Measurements from ENCODE around the gene SMARCAD1.
"Not testable (repeated sequence)": the region's sequence is repeated elsewhere in the genome, so short reads cannot be mapped to it uniquely, and the experiment has no call there.

SMARCAD1 gene

DNA sequence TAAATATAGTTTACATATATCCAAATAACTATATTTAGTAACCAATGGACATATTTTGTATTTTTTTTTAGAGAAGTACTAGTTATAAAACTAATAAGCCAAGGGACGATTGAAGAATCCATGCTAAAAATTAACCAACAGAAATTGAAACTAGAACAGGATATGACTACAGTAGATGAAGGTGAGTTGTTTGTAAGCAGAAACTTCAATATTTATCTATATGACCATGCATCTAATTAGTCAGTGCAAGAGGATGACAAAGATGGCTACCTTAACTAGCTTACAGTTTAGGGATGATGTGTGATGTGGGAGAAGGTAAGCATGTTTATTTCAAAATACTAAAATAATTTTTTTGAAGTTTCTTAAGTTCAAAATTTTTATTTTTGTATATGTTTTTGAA, 77.2 kb downstream of the SMARCAD1 start:
- Mint-ChIP-seq H3K27me3 (no peaks in the 10 kb centered on the region), H3K27ac (no peak overlapping the region), H3K9me3 (no peaks in the 10 kb centered on the region), H3K36me3 (ENCODE audit: insufficient read depth) (peaks cover 56% of the 10 kb centered on the region), H3K4me3 (no peak overlapping the region), H3K4me1 (ENCODE audit: low read depth in 2 of 2) (no peaks in the 10 kb centered on the region)
- ATAC-seq (replicated peaks) (no peak), DNase-seq (no peak)

- Mint-ChIP-seq H3K4me1 (ENCODE audit: low read depth in 2 of 2) (no peaks in the 10 kb centered on the region), H3K27ac (peak overlapping the region in 1 of 2 donors; percentile 3), H3K27me3 (no peaks in the 10 kb centered on the region), H3K9me3 (no peaks in the 10 kb centered on the region), H3K36me3 (ENCODE audit: insufficient read depth) (peaks cover 54% of the 10 kb centered on the region), H3K4me3 (no peak overlapping the region)
- ATAC-seq (replicated peaks) (no peak), DNase-seq (no peak)
Measured at GRCh38 chr4:94285666-94286065, 78.0 kb downstream of the SMARCAD1 start.

- H3K36me3 Mint-ChIP-seq (ENCODE audit: insufficient read depth), result peaks cover 21% of the 10 kb centered on the region
- ATAC-seq (replicated peaks) (no peak), DNase-seq (no peak)
- no peak overlapping the region for H3K27ac Mint-ChIP-seq
- no peak overlapping the region for H3K4me3 Mint-ChIP-seq
- H3K9me3 Mint-ChIP-seq, result no peaks in the 10 kb centered on the region
- H3K4me1 Mint-ChIP-seq (ENCODE audit: low read depth in 2 of 2), result no peaks in the 10 kb centered on the region
- H3K27me3 Mint-ChIP-seq, result no peaks in the 10 kb centered on the region
Measured at GRCh38 chr4:94290245-94290644, 82.6 kb downstream of the SMARCAD1 start.

GRCh38 chr4:94293981-94294380, 86.3 kb downstream of the SMARCAD1 start:
- not testable (repeated sequence) for H3K27me3 Mint-ChIP-seq; H3K27ac Mint-ChIP-seq; H3K4me3 Mint-ChIP-seq; H3K4me1 Mint-ChIP-seq (ENCODE audit: low read depth in 2 of 2); DNase-seq; H3K36me3 Mint-ChIP-seq (ENCODE audit: insufficient read depth); H3K9me3 Mint-ChIP-seq; ATAC-seq (replicated peaks)

GRCh38 chr4:94295473-94295872, 87.8 kb downstream of the SMARCAD1 start:
- not testable (repeated sequence) for H3K9me3 Mint-ChIP-seq; H3K4me3 Mint-ChIP-seq; H3K27ac Mint-ChIP-seq; DNase-seq; H3K4me1 Mint-ChIP-seq (ENCODE audit: low read depth in 2 of 2); H3K36me3 Mint-ChIP-seq (ENCODE audit: insufficient read depth); ATAC-seq (replicated peaks); H3K27me3 Mint-ChIP-seq

- Mint-ChIP-seq H3K4me3 (no peak overlapping the region), H3K36me3 (ENCODE audit: insufficient read depth) (no peaks in the 10 kb centered on the region), H3K27me3 (no peaks in the 10 kb centered on the region), H3K9me3 (no peaks in the 10 kb centered on the region), H3K4me1 (ENCODE audit: low read depth in 2 of 2) (no peaks in the 10 kb centered on the region), H3K27ac (no peak overlapping the region)
- DNase-seq, result no peak
- ATAC-seq (replicated peaks), result no peak
Measured at GRCh38 chr4:94298725-94299252, 91.1 kb downstream of the SMARCAD1 start.

DNA sequence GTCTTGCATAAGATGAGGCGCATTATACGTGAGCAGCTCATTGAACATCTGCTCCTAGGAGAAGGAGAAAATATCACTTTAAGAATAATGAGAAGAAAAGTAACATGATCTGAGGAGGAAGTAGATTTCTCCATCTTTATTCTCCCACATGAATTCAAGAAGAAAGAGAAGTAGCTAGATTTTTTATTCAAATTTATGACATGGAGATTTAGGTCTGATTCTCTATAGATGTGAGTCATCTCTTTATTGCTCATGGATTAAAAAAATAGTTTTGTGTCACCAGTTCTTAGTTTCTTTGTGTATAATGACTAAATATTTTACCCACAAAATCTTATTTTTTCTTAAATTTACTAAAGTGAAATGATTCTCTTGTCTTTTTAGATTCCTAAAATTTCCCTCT, 94.5 kb downstream of the SMARCAD1 start:
- no peak for ATAC-seq (replicated peaks)
- Mint-ChIP-seq H3K4me3 (no peak overlapping the region), H3K27me3 (no peaks in the 10 kb centered on the region), H3K27ac (no peak overlapping the region), H3K36me3 (ENCODE audit: insufficient read depth) (no peaks in the 10 kb centered on the region), H3K9me3 (no peaks in the 10 kb centered on the region), H3K4me1 (ENCODE audit: low read depth in 2 of 2) (no peaks in the 10 kb centered on the region)
- DNase-seq, result no peak

GRCh38 chr4:94304365-94304971, 96.8 kb downstream of the SMARCAD1 start:
- no peaks in the 10 kb centered on the region for H3K9me3 Mint-ChIP-seq
- no peak overlapping the region for H3K27ac Mint-ChIP-seq
- H3K36me3 Mint-ChIP-seq (ENCODE audit: insufficient read depth), result no peaks in the 10 kb centered on the region
- no peak overlapping the region for H3K4me3 Mint-ChIP-seq
- no peaks in the 10 kb centered on the region for H3K4me1 Mint-ChIP-seq (ENCODE audit: low read depth in 2 of 2)
- no peak for DNase-seq
- ATAC-seq (replicated peaks), result no peak
- H3K27me3 Mint-ChIP-seq, result no peaks in the 10 kb centered on the region

GRCh38 chr4:94305466-94306225, 98.0 kb downstream of the SMARCAD1 start:
- Mint-ChIP-seq H3K4me1 (ENCODE audit: low read depth in 2 of 2) (no peaks in the 10 kb centered on the region), H3K27me3 (no peaks in the 10 kb centered on the region), H3K4me3 (no peak overlapping the region), H3K9me3 (no peaks in the 10 kb centered on the region), H3K27ac (no peak overlapping the region), H3K36me3 (ENCODE audit: insufficient read depth) (no peaks in the 10 kb centered on the region)
- ATAC-seq (replicated peaks) (no peak), DNase-seq (no peak)

DNA sequence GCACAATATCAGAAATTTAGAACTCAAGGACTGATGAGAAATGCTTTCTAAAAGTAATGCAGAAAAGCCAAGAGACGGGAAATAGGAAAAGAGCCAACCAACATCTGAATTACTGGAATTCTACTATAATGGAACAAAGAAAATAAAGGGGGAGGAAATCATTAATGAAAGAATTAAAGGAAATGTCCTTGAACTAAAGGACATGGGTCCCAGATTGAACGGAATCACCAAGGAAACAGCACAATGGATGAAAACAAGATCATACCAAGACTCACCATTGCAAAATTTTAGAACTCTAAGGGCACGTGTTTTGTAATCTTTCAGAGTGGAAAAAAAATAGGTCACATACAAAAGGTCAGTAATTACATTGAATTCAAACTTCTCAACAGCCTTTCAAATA, 99.0 kb downstream of the SMARCAD1 start:
- Mint-ChIP-seq H3K9me3 (no peaks in the 10 kb centered on the region), H3K36me3 (ENCODE audit: insufficient read depth) (no peaks in the 10 kb centered on the region), H3K27ac (no peak overlapping the region), H3K27me3 (no peaks in the 10 kb centered on the region), H3K4me3 (no peak overlapping the region), H3K4me1 (ENCODE audit: low read depth in 2 of 2) (no peaks in the 10 kb centered on the region)
- no peak for ATAC-seq (replicated peaks)
- DNase-seq, result no peak

DNA sequence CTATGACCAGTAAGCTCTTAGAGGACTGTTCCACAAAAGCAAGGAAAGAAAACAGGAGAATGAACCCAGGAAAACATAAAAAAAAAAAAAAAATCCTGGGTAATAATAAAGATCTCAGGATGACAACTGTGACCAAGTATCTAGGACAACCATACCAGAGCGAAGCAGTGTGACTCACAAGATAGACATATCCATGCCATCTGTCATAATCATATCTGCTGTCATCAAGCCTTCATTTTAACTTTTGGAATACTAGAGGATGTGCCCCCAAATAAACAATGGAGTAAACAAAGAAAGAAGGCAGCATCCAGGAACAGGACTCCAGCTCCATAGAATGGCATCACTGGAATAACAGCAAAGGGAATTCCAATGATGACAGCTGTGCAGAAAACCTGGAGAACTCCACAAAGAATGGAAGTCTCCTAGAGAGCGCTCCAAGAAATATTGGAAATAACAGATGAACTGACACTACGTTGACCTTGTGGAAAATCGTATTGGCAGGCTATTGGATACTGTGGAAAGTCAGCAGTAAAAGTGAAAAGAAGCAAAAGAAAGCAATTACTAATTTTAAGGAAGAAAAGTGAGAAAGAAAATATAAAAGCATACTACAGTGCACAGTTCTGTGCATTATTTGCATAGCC, 99.7 kb downstream of the SMARCAD1 start:
- Mint-ChIP-seq H3K4me1 (ENCODE audit: low read depth in 2 of 2) (no peaks in the 10 kb centered on the region), H3K9me3 (no peaks in the 10 kb centered on the region)
- no peak for ATAC-seq (replicated peaks)

GRCh38 chr4:94319927-94320326, 112.3 kb downstream of the SMARCAD1 start:
- Mint-ChIP-seq H3K27me3 (peaks cover 8 to 16% of the 10 kb centered on the region in 2 donors), H3K9me3 (peaks cover 8 to 10% of the 10 kb centered on the region in 2 donors)
- H3K4me1 Mint-ChIP-seq (ENCODE audit: low read depth in 2 of 2); H3K4me3 Mint-ChIP-seq; DNase-seq; H3K36me3 Mint-ChIP-seq (ENCODE audit: insufficient read depth); ATAC-seq (replicated peaks); H3K27ac Mint-ChIP-seq: not testable (repeated sequence)

More for the DNA sequence above, 99.7 kb downstream of the SMARCAD1 start:
- Mint-ChIP-seq H3K36me3 (ENCODE audit: insufficient read depth) (no peaks in the 10 kb centered on the region), H3K4me3 (no peak overlapping the region), H3K27me3 (no peaks in the 10 kb centered on the region), H3K27ac (no peak overlapping the region)
- no peak for DNase-seq

GRCh38 chr4:94325835-94326234, 118.2 kb downstream of the SMARCAD1 start:
- ATAC-seq (replicated peaks) (no peak), DNase-seq (no peak)

DNA sequence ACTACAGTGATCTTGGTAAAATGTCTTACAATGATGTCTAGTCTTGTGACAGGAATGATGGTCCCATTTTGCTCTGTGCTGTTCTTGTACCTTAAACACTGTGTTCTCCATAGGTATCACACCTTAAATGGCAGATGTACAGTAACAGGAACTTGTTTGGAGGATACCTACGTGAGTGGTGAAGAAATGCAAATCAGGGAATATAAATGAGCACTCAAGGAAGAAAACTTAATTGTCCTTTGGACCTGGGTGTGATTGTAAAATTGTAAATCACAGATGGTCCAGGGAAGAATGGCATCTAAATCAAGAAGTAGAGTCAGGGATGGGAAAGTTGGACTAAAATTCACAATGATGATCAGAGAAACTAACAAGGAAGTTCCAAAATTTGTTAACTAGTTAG, 122.3 kb downstream of the SMARCAD1 start:
- peaks cover 6 to 11% of the 10 kb centered on the region in 2 donors for H3K9me3 Mint-ChIP-seq
- DNase-seq (no peak), ATAC-seq (replicated peaks) (no peak)
- H3K4me1 Mint-ChIP-seq (ENCODE audit: low read depth in 2 of 2), result no peaks in the 10 kb centered on the region
- H3K27me3 Mint-ChIP-seq, result peaks cover 0 to 1% of the 10 kb centered on the region in 2 donors
- peaks cover 2% of the 10 kb centered on the region for H3K36me3 Mint-ChIP-seq (ENCODE audit: insufficient read depth)
- H3K4me3 Mint-ChIP-seq, result no peak overlapping the region
- no peak overlapping the region for H3K27ac Mint-ChIP-seq

More at GRCh38 chr4:94325835-94326234, 118.2 kb downstream of the SMARCAD1 start:
- Mint-ChIP-seq H3K9me3 (peaks cover 14 to 19% of the 10 kb centered on the region in 2 donors), H3K36me3 (ENCODE audit: insufficient read depth) (no peaks in the 10 kb centered on the region), H3K27me3 (peaks cover 8 to 11% of the 10 kb centered on the region in 2 donors), H3K27ac (no peak overlapping the region), H3K4me3 (no peak overlapping the region), H3K4me1 (ENCODE audit: low read depth in 2 of 2) (no peaks in the 10 kb centered on the region)

Measured in effector memory CD8-positive, alpha-beta T cell (primary cell).